Bronchial epithelial cell (primary cell): ENCODE measurements around the gene MYOZ3. TPM values are rescaled to one million over a fixed set of nuclear protein-coding genes. Genes with fewer than 3 reads are reported as not detected.
A peak's percentile ranks its signal among the peaks of the same experiment; 100 is the strongest.

Experiments used
- DNase-seq: peaks from one replicate; pipeline ENCODE4 v3.0.0-alpha.2; 2010; ENCODE audit warnings: low read depth
- FAIRE-seq: peaks from 2 replicates; lab custom pipeline; 2011; peaks lifted over from hg19 to GRCh38; lab: Jason Lieb, UNC
- H3K27me3 ChIP-seq: 2 replicates; pipeline ENCODE4 v1.5.1; 2011; ENCODE audit warnings: low read length; ENCODE audit not compliant: control insufficient read depth, insufficient read depth
- H3K36me3 ChIP-seq: 2 replicates; pipeline ENCODE4 v1.5.1; 2011; ENCODE audit warnings: low read length; ENCODE audit not compliant: control insufficient read depth, insufficient read depth
- H3K4me3 ChIP-seq: 2 replicates; pipeline ENCODE4 v1.5.1; 2011; ENCODE audit warnings: mild to moderate bottlenecking, low read depth, low read length, control low read depth
- total RNA-seq: library from RNA; depleted of rRNA; stranded (reverse); fragments of >200 nt; gene quantifications from 2 replicates; pipeline ENCODE4 v1.2.1, GENCODE V29; 2014
- TF ChIP-seq, protein P1 (sequence below): IDR thresholded peaks from 2 replicates; pipeline ENCODE4 v1.5.1; 2011; ENCODE audit warnings: mild to moderate bottlenecking, moderate library complexity, low read length, control low read depth, inconsistent platforms; ENCODE audit not compliant: insufficient read depth, severe bottlenecking

Gene MYOZ3
- total RNA-seq, 1 donor from 2014 or later, result not detected

DNA sequence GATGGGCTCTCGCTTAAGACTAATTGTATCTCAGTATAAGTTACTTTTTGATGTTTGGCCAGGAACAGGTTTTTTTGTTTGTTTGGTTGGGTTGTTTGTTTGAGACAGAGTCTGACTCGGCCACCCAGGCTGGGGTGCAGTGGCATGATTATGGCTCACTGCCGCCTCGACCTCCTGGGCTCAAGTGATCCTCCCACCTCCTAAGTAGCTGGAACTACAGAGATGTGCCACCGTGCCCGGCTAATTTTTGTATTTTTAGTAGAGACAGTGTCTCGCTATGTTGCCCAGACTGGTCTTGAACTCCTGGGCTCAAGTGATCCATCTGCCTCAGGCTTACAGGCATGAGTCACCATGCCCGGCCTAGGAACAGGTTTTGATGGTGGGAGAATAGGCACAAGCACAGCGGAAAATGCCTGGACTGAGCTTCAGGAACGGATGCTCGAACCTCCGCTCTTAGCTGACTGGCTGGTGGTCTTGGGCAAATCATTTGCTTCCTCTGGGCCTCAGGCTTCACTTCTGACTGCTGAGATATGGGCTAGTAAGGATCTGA is 32.0 kb upstream of the MYOZ3 start:
- peak; percentile 55 for DNase-seq
- H3K36me3 ChIP-seq, result no peaks in the 10 kb centered on the region
- no peak overlapping the region for H3K4me3 ChIP-seq
- H3K27me3 ChIP-seq, result no peaks in the 10 kb centered on the region
- peak; percentile 73 for FAIRE-seq
- TF ChIP-seq, protein P1, sequence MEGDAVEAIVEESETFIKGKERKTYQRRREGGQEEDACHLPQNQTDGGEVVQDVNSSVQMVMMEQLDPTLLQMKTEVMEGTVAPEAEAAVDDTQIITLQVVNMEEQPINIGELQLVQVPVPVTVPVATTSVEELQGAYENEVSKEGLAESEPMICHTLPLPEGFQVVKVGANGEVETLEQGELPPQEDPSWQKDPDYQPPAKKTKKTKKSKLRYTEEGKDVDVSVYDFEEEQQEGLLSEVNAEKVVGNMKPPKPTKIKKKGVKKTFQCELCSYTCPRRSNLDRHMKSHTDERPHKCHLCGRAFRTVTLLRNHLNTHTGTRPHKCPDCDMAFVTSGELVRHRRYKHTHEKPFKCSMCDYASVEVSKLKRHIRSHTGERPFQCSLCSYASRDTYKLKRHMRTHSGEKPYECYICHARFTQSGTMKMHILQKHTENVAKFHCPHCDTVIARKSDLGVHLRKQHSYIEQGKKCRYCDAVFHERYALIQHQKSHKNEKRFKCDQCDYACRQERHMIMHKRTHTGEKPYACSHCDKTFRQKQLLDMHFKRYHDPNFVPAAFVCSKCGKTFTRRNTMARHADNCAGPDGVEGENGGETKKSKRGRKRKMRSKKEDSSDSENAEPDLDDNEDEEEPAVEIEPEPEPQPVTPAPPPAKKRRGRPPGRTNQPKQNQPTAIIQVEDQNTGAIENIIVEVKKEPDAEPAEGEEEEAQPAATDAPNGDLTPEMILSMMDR, result no peak

DNA sequence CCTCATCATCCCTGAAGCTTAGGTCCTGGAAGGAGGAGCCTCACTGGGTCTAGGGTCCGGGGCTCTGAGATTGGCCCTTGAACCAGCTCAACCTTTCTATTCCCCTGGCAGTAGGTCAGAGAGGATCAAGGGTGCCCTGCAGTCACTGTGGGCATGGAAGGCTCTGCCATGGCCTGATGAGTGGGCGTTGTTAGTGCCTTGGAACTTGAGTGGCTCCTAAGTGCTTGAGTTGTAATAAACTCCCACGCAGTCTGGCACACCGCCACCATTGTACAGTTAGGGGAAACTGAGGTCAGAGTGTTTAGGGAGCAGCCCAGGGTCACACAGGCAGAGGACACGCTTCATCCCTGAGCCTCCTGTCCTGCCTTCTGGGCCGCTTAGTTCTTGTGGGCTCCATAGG is 31.0 kb upstream of the MYOZ3 start:
- H3K4me3 ChIP-seq, result no peak overlapping the region
- no peaks in the 10 kb centered on the region for H3K27me3 ChIP-seq
- TF ChIP-seq, protein P1, result no peak
- DNase-seq, result no peak
- no peaks in the 10 kb centered on the region for H3K36me3 ChIP-seq
- no peak for FAIRE-seq

DNA sequence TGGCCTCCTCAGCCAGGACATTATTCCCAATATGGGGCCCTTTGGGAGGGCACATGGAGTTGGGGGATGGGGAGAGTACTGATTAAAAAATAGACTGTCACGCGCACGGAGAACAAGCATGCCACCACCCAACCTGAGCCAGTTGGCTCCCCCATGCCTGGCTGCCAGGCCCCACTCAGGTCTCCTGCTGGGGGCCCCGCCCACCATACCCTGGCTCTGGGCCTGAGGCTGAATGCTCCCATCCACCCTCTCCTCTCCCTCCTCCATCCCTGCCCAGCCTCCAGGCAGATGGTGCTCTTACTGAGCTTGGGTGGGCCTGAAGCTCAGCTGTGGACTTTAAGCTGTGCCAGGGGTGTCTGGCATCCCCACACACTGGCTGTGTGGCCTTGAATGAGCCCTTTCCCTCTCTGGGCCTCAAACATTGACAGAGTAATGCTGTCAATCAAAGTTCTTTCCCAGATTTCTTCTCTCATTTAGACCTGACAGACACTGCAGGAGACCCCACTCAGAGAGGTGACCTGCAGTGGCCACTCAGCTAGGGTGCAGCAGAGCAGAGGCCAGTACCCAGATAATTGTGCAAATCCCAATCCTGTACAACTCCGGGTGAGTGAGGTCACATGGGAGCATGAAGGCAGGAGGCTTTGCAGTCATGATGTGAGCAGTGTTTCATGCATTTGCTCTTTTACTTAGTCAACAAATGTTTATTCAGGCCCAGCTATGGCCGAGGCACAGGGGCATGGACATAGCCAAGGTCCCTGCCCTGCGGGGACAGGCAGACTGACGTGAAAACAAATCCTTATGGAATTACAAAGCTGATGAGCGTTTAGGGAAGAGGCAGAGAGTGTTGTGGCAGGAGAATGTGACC is 30.4 kb upstream of the MYOZ3 start:
- FAIRE-seq (no peak), DNase-seq (no peak)
- H3K36me3 ChIP-seq, result no peaks in the 10 kb centered on the region
- no peak overlapping the region for H3K4me3 ChIP-seq
- no peaks in the 10 kb centered on the region for H3K27me3 ChIP-seq
- TF ChIP-seq, protein P1, result no peak

DNA sequence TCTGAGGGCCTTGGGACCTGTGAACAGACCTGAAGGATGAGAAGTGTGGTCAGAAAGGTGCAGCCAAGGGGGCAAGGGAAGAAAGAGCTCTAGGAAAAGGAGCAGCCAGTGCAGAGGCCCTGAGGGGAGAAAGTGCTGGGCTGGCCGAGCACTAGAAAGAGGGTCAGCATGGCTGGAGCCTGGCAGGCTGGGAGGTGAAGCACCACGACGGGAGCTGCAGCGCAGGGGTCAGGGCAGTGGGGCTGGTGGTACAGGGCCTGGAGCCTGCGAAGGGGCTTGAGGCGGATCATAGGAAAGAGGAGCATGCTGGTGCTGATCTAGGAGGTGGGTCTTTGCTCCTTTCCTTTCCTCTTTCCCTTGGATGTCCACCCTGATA is 29.7 kb upstream of the MYOZ3 start:
- no peaks in the 10 kb centered on the region for H3K27me3 ChIP-seq
- TF ChIP-seq, protein P1, result no peak
- DNase-seq (no peak), FAIRE-seq (no peak)
- no peak overlapping the region for H3K4me3 ChIP-seq
- H3K36me3 ChIP-seq, result no peaks in the 10 kb centered on the region

DNA sequence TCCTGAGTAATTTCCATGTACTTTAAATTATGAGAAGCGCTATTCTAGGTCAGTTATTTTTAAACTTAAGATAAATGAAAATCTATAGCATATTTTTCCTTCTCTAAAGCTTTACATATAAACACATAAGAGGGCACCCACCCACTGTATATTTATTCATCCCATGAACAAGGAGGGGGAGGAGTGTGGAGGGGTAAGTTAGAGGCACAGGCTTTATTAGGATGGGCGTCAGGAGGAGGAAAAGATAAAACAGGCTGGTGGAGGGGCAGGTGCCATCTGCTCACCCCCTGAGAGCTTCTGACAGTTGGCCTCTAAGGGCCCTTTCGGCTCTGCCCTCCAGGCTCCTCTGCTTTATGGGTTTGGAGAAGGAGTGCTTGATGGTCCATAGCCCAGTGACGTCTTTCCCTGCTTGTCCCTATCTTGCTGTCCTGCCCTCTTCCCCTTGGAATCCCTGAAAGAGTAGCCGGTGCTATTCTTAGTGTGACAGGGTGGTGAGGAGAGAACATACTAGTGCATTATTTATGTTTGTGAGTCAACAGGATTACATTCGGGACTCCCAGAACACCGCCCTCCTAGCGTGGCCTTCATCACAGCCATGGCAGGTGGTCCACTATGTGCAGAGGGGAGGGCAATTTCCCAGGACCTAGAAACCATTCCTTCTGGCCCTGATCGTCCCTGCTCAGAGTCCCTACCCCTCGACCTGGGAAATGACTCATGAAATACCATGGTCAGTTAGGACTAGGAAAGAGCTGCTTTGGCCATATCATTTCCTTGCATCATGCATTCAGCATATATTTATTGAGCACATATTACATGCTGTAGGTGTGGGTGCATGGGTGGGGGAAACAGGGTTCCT is 28.5 kb upstream of the MYOZ3 start:
- H3K4me3 ChIP-seq, result no peak overlapping the region
- DNase-seq, result no peak
- H3K27me3 ChIP-seq, result no peaks in the 10 kb centered on the region
- no peak for FAIRE-seq
- H3K36me3 ChIP-seq, result no peaks in the 10 kb centered on the region
- TF ChIP-seq, protein P1, result no peak
